NCI-H460 (cell line): Measurements from ENCODE around the gene PMEPA1. TPM values are rescaled to one million over a fixed set of nuclear protein-coding genes. Genes with fewer than 3 reads are reported as not detected.
"Not testable (repeated sequence)": the region's sequence is repeated elsewhere in the genome, so short reads cannot be mapped to it uniquely, and the experiment has no call there.

Source experiments
- DNase-seq: peaks from one replicate; pipeline ENCODE4 v3.0.0-alpha.2; 2016; ENCODE audit warnings: low read depth; ENCODE audit errors: extremely low read depth
- total RNA-seq: library from RNA; depleted of rRNA; stranded (reverse); fragments of >200 nt; shearing (Covaris generic); gene quantifications from 2 replicates; pipeline ENCODE4 v1.2.3, GENCODE V29; 2014

PMEPA1 gene
- total RNA-seq, 1 experiment from 2014 or later, result 3.1 TPM

GRCh38 chr20:57630061-57630460, 79.8 kb downstream of the PMEPA1 start:
- no peak for DNase-seq

- DNase-seq, result not testable (repeated sequence)
Observed at GRCh38 chr20:57629491-57629901, 80.3 kb downstream of the PMEPA1 start.

- not testable (repeated sequence) for DNase-seq
Observed at GRCh38 chr20:57628962-57629308, 80.9 kb downstream of the PMEPA1 start.

- no peak for DNase-seq
Observed at GRCh38 chr20:57628047-57628961, 81.5 kb downstream of the PMEPA1 start.

- DNase-seq, result no peak
Observed at GRCh38 chr20:57627339-57627738, 82.5 kb downstream of the PMEPA1 start.

GRCh38 chr20:57625978-57626377, 83.8 kb downstream of the PMEPA1 start:
- DNase-seq, result no peak

GRCh38 chr20:57625181-57625958, 84.4 kb downstream of the PMEPA1 start:
- DNase-seq, result no peak

GRCh38 chr20:57624124-57624523, 85.7 kb downstream of the PMEPA1 start:
- no peak for DNase-seq

- peak; percentile 30 for DNase-seq
Observed at GRCh38 chr20:57622579-57623381, 87.0 kb downstream of the PMEPA1 start.

- no peak for DNase-seq
Observed at GRCh38 chr20:57622201-57622570, 87.6 kb downstream of the PMEPA1 start.

- no peak for DNase-seq
Observed at GRCh38 chr20:57621421-57622200, 88.2 kb downstream of the PMEPA1 start.

- DNase-seq, result no peak
Observed at GRCh38 chr20:57620999-57621398, 88.8 kb downstream of the PMEPA1 start.

- no peak for DNase-seq
Observed at GRCh38 chr20:57620274-57620990, 89.4 kb downstream of the PMEPA1 start, which contains the start of gene ZBP1. TSS of gene ZBP1 (minus strand) at chr20:57620426. CDS start at chr20:57620295, 131 bp downstream.

GRCh38 chr20:57619051-57619831, 90.6 kb downstream of the PMEPA1 start:
- no peak for DNase-seq

- no peak for DNase-seq
Observed at GRCh38 chr20:57618764-57619050, 91.1 kb downstream of the PMEPA1 start.

- DNase-seq, result no peak
Observed at GRCh38 chr20:57618091-57618763, 91.6 kb downstream of the PMEPA1 start.

GRCh38 chr20:57617079-57617795, 92.6 kb downstream of the PMEPA1 start:
- DNase-seq, result no peak
